CD4-positive, alpha-beta T cell (primary cell): ENCODE measurements around the gene MZT1. TPM values are rescaled to one million over a fixed set of nuclear protein-coding genes. Genes with fewer than 3 reads are reported as not detected.
A peak's percentile ranks its signal among the peaks of the same experiment; 100 is the strongest.

ENCODE experiments used
- ATAC-seq: fragments of 200-7000 bp; cut with Tn5 transposase; one replicate; pipeline ENCODE4 v1.10.0; 2022; ENCODE audit warnings: mild to moderate bottlenecking; ENCODE audit not compliant: poor library complexity
- CTCF ChIA-PET: fragments of 350-600 bp; sonication (Branson Sonifier 250); formaldehyde crosslinking; loops from one replicate; lab custom pipeline; 2021; ENCODE audit warnings: antibody characterized with exemption, inconsistent platforms; lab: Charles Lee
- POLR2A ChIA-PET: fragments of 350-600 bp; sonication (Branson Sonifier 250); formaldehyde crosslinking; loops from one replicate; lab custom pipeline; 2021; ENCODE audit warnings: antibody characterized with exemption, inconsistent platforms; lab: Charles Lee
- DNase-seq, 14 experiments: peaks; one replicate each; pipeline ENCODE4 v3.0.0-alpha.2; 2013 to 2020; ENCODE audit warnings: mixed read lengths in 2 of 14
- H3K27ac ChIP-seq, 2 donors: one replicate each; pipeline versions ENCODE4 v1.5.1 to v1.7.0; 2013; ENCODE audit warnings: low read length in 2 of 2, low read depth in 1 of 2, mild to moderate bottlenecking in 1 of 2
- H3K27me3 ChIP-seq, 2 experiments: 1 replicate in 1 of 2; 2 replicates in 1 of 2; pipeline versions ENCODE4 v1.6.1 to v1.7.0; 2013; ENCODE audit warnings: low read length in 2 of 2, control low read depth in 1 of 2, mild to moderate bottlenecking in 1 of 2, moderate library complexity in 1 of 2; ENCODE audit not compliant: insufficient read depth in 2 of 2, control insufficient read depth in 1 of 2
- H3K36me3 ChIP-seq: one replicate; pipeline ENCODE4 v1.6.1; 2013; ENCODE audit warnings: low read length, control low read depth; ENCODE audit not compliant: insufficient read depth
- H3K4me1 ChIP-seq: one replicate; pipeline ENCODE4 v1.6.1; 2013; ENCODE audit warnings: low read length, control low read depth; ENCODE audit not compliant: insufficient read depth
- H3K4me3 ChIP-seq: one replicate; pipeline ENCODE4 v1.5.1; 2013; ENCODE audit warnings: mild to moderate bottlenecking, low read length, moderate library complexity
- H3K9me3 ChIP-seq, 2 experiments: 1 replicate in 1 of 2; 2 replicates in 1 of 2; pipeline versions ENCODE4 v1.6.1 to v1.7.0; 2013; ENCODE audit warnings: low read length in 2 of 2, mild to moderate bottlenecking in 2 of 2, control low read depth in 1 of 2, moderate library complexity in 1 of 2; ENCODE audit not compliant: control insufficient read depth in 1 of 2, insufficient read depth in 1 of 2
- H3K27ac Mint-ChIP-seq: one replicate; pipeline ENCODE4 v1.8.0; 2020; ENCODE audit warnings: mixed read lengths
- H3K27me3 Mint-ChIP-seq: one replicate; pipeline ENCODE4 v1.8.0; 2021; ENCODE audit warnings: mixed read lengths
- H3K36me3 Mint-ChIP-seq: one replicate; pipeline ENCODE4 v1.8.0; 2021; ENCODE audit warnings: low read depth, mixed read lengths
- H3K4me1 Mint-ChIP-seq: one replicate; pipeline ENCODE4 v1.8.0; 2021; ENCODE audit warnings: low read depth, mixed read lengths
- H3K4me3 Mint-ChIP-seq: one replicate; pipeline ENCODE4 v1.8.0; 2020; ENCODE audit warnings: mild to moderate bottlenecking, mixed read lengths
- H3K9me3 Mint-ChIP-seq: one replicate; pipeline ENCODE4 v1.8.0; 2020; ENCODE audit warnings: mixed read lengths
- intact Hi-C, 2 experiments: fragments of 100-400 bp; cut with DNase I in 1 of 2; cut with micrococcal nuclease in 1 of 2; formaldehyde crosslinking; loops; one replicate each; pipeline versions ENCODE4 v1.15.1 to v1.9.0; 2023 to 2025; cut with DNase I, micrococcal nuclease
- total RNA-seq, 174 experiments: library from RNA in 2 of 174; stranded (reverse) in 2 of 174; gene quantifications; one replicate each; pipeline ENCODE4 v1.2.3 and lab custom pipeline; 2021 to 2026
- TF ChIP-seq, protein P1 (sequence below): fragments of 200-600 bp; IDR thresholded peaks from one replicate; pipeline ENCODE4 v1.8.0; 2022; ENCODE audit warnings: antibody characterized with exemption, mild to moderate bottlenecking

Gene MZT1
- total RNA-seq, 2 experiments from 2014 or later = 5.1 to 6.2 TPM

DNA sequence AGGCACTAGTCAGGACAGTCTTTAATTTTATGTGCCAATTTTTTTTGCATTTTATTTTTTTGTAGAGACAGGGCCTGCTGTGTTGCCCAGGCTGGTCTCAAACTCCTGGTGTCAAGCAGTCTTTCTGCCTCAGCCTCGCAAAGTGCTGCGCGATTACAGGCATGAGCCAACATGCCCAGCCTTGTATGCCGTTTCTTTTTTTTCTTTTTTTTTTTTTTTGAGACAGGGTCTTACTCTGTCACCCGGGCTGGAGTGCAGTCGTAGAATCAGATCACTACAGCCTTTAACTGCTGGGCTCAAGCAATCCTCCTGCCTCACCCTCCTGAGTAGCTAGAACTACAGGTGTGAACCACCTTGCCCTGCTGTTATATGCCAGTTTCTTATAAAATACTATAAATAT lies 26.7 kb upstream of the MZT1 start:
- Histone ChIP-seq H3K36me3 (peaks cover 83% of the 10 kb centered on the region), H3K9me3 (no peaks in the 10 kb centered on the region), H3K27me3 (no peaks in the 10 kb centered on the region), H3K27ac (no peak overlapping the region), H3K4me1 (no peaks in the 10 kb centered on the region), H3K4me3 (no peak overlapping the region)
- Mint-ChIP-seq H3K36me3 (peaks cover 90% of the 10 kb centered on the region), H3K4me3 (no peak overlapping the region), H3K27ac (no peak overlapping the region), H3K27me3 (no peaks in the 10 kb centered on the region), H3K4me1 (peaks cover 13% of the 10 kb centered on the region), H3K9me3 (no peaks in the 10 kb centered on the region)
- no peak for DNase-seq
- TF ChIP-seq, protein P1, sequence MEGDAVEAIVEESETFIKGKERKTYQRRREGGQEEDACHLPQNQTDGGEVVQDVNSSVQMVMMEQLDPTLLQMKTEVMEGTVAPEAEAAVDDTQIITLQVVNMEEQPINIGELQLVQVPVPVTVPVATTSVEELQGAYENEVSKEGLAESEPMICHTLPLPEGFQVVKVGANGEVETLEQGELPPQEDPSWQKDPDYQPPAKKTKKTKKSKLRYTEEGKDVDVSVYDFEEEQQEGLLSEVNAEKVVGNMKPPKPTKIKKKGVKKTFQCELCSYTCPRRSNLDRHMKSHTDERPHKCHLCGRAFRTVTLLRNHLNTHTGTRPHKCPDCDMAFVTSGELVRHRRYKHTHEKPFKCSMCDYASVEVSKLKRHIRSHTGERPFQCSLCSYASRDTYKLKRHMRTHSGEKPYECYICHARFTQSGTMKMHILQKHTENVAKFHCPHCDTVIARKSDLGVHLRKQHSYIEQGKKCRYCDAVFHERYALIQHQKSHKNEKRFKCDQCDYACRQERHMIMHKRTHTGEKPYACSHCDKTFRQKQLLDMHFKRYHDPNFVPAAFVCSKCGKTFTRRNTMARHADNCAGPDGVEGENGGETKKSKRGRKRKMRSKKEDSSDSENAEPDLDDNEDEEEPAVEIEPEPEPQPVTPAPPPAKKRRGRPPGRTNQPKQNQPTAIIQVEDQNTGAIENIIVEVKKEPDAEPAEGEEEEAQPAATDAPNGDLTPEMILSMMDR = no peak
- no peak for ATAC-seq
- POLR2A ChIA-PET = no interaction called here
- intact Hi-C loops = no loop called here
- CTCF ChIA-PET = interaction anchor here (1.6 kb wide), 1 partner anchor 26 kb away, joined by 4 read pairs; the partner anchor contains the start of gene BORA

DNA sequence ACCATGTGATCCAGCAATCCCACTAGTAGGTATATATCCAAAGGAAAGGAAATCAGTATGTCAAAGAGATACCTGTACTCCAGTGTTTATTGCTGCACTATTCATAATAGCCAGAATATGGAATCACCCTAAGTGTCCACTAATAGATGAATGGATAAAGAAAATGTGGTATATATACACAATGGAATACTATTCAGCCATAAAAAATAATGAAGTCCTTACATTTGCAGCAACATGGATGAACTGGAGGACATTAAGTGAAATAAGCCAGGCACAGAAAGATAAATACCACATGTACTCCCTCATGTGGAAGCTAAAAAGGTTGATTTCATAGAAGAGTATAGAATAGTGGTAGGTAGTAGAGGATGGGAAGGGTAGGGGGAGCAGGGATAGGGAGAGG lies 23.8 kb upstream of the MZT1 start:
- peaks cover 29% of the 10 kb centered on the region for H3K4me1 Mint-ChIP-seq
- ChIA-PET CTCF (no interaction called here), POLR2A (no interaction called here)
- TF ChIP-seq, protein P1 = no peak
- H3K9me3 ChIP-seq = no peaks in the 10 kb centered on the region
- intact Hi-C loops = no loop called here
- H3K27ac Mint-ChIP-seq = no peak overlapping the region
- H3K4me1 ChIP-seq = no peaks in the 10 kb centered on the region
- peaks cover 93% of the 10 kb centered on the region for H3K36me3 Mint-ChIP-seq
- DNase-seq (no peak), ATAC-seq (no peak)
- no peak overlapping the region for H3K4me3 Mint-ChIP-seq
- H3K9me3 Mint-ChIP-seq = no peaks in the 10 kb centered on the region
- no peaks in the 10 kb centered on the region for H3K27me3 Mint-ChIP-seq
- H3K27ac ChIP-seq = no peak overlapping the region
- H3K27me3 ChIP-seq = no peaks in the 10 kb centered on the region
- peaks cover 73% of the 10 kb centered on the region for H3K36me3 ChIP-seq
- no peak overlapping the region for H3K4me3 ChIP-seq

DNA sequence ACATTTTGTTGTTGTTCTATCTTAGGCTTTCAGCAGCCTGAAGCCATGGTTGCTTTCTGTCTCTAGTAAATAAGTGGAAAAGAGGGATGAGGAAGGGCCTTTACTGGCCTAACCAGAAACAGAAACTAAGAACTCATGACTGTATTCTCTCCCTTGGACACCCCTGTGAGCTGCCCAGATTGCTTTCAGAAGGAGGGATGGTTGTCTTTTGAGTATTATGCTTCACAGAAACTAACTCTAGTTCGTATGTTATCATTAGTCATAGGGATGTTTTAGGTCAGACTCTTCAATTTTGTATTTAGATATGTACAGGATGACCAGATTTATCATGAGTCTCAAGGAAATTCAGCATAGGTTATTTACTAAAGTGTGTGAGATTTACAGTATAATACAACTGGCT lies 17.8 kb upstream of the MZT1 start:
- Mint-ChIP-seq H3K27me3 (no peaks in the 10 kb centered on the region), H3K4me3 (no peak overlapping the region), H3K36me3 (peaks cover 81% of the 10 kb centered on the region), H3K9me3 (no peaks in the 10 kb centered on the region), H3K27ac (peak overlapping the region; percentile 36), H3K4me1 (peaks cover 34% of the 10 kb centered on the region)
- Histone ChIP-seq H3K36me3 (peaks cover 54% of the 10 kb centered on the region), H3K27me3 (no peaks in the 10 kb centered on the region), H3K27ac (no peak overlapping the region), H3K4me1 (no peaks in the 10 kb centered on the region), H3K4me3 (no peak overlapping the region), H3K9me3 (no peaks in the 10 kb centered on the region)
- POLR2A ChIA-PET = no interaction called here
- ATAC-seq (no peak), DNase-seq (no peak)
- intact Hi-C loops = no loop called here
- TF ChIP-seq, protein P1 = no peak
- CTCF ChIA-PET = no interaction called here
